ENCODE results near the gene SERPINA5. TPM values are rescaled to one million over a fixed set of nuclear protein-coding genes. Genes with fewer than 3 reads are reported as not detected.

The SERPINA5 gene, protein sequence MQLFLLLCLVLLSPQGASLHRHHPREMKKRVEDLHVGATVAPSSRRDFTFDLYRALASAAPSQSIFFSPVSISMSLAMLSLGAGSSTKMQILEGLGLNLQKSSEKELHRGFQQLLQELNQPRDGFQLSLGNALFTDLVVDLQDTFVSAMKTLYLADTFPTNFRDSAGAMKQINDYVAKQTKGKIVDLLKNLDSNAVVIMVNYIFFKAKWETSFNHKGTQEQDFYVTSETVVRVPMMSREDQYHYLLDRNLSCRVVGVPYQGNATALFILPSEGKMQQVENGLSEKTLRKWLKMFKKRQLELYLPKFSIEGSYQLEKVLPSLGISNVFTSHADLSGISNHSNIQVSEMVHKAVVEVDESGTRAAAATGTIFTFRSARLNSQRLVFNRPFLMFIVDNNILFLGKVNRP
- total RNA-seq, result 0.63 TPM
- 5.1 TPM for polyA plus RNA-seq

DNA sequence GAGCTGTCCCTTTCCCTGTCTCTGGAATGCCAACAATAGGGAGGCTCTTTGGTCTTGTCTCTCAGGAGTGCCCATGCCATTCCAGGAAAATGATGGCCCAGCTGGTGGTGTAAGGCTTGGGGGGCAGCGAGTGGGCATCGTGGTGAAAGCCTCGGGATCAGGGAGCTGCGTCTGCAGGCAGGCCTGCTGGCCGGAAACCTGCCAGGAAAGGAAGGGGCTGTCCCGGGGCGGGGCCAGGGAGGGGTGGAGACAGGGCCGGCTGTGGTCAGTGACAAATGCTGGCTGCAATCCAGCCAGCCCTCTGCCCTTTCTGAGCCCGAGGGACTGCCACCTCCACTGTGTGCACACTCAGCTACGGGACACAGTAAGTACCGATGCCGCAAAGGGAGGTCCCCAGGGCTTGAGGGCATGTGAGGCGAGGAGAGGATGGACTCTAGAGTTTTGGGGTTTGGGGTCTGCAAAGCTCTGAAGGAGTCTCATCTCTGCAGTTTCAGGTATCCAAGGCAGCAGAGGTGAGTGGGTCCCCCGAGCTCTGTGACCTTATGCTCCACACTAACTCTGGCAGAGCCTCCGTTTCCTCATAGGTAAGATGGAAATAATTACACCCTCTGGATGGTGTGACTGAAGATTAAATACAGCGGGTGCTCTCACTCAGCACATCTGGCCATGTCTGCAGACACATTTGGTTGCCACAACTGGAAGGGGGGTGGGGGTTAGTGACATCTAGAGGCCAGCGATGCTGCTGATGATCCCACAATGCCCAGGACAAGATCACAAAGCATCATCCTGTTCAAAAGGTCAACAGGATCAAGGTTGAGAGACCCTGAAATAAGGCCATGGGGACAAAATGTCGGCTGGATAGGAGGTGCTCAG, at the start of gene SERPINA5:
SERPINA5 (plus strand) TSS at position 300 of the 873 bp plus-strand sequence. CDS start 5,937 bp downstream, outside the sequence.
- no peak within 1 kb of the TSS for H3K4me3 ChIP-seq (ENCODE audit: low read depth, low read length)
- 43% methylated on average over 18 of the region's 18 CpGs for WGBS
- no peaks in the 10 kb centered on the region for H3K36me3 ChIP-seq (ENCODE audit: insufficient read depth)
- H3K27ac ChIP-seq (ENCODE audit: low read depth), result no peak within 1 kb of the TSS
- DNase-seq (ENCODE audit: extremely low spot score), result no peak
- no peaks in the 10 kb centered on the region for H3K4me1 ChIP-seq (ENCODE audit: insufficient read depth)

DNA sequence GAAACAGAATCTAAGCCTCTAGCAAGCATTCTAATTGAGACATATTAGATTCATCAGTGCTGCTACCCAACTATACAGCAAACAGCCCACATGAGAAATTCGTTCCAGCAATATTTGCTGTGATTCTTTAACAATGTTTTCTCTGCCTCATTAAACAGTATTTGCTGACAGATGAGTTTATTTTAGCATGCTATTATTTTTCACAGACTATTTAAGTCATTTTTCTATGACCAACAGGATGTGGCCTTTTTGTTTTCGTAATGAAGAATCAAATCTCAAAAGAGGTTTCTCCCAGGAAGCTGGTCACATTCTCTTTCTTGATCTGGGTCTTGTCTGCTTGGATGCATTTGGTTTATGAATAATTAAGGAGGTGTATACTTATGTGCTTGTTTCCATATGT, 48.8 kb upstream of the SERPINA5 start:
- Histone ChIP-seq H3K4me1 (ENCODE audit: insufficient read depth) (no peaks in the 10 kb centered on the region), H3K4me3 (ENCODE audit: low read depth, low read length) (no peak overlapping the region), H3K36me3 (ENCODE audit: insufficient read depth) (no peaks in the 10 kb centered on the region), H3K27ac (ENCODE audit: low read depth) (no peak overlapping the region)
- WGBS, result 54% methylated on average over 2 of the region's 2 CpGs
- DNase-seq (ENCODE audit: extremely low spot score), result no peak

DNA sequence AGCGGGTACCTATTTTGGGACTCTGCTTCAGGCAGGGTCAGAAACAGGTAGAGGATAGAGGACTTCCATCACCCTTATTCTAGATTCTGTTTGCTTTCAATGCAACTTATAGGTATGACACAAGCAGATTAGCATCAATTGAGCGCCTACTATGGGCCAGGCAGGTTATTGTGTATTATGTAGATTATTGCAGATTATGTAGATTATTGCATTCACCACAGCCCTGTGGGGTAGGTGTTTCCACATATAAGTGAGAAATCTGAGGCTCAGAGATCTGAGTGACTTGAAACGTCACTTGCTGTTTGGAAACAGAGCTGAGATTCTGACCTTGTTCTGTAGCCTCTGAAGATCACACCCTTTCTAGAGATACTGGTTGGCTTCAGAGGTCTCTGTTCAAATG, 45.7 kb upstream of the SERPINA5 start:
- Histone ChIP-seq H3K36me3 (ENCODE audit: insufficient read depth) (no peaks in the 10 kb centered on the region), H3K27ac (ENCODE audit: low read depth) (no peak overlapping the region), H3K4me1 (ENCODE audit: insufficient read depth) (no peaks in the 10 kb centered on the region), H3K4me3 (ENCODE audit: low read depth, low read length) (no peak overlapping the region)
- no peak for DNase-seq (ENCODE audit: extremely low spot score)
- 64% methylated on average over 3 of the region's 3 CpGs for WGBS

DNA sequence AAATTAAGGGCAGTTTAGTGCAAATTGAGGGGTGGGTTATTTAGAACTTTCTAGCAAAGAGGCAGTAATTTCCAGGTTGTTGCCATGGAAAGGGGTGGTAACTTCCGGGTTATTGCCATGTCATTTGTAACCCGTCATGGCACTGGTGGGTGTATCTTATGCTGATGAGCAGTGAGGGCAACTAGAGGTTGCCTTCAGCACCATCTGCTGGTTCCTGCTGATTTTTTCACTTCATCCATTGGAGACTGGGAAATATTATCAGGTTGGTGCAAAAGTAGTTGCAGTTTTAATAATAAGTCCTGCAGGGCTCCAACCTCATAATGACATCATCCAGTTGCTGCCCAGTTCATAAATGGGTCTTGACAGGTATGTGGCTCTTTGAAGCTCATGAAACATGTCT, 44.4 kb upstream of the SERPINA5 start:
- WGBS, result 35% methylated on average over 2 of the region's 2 CpGs
- H3K4me3 ChIP-seq (ENCODE audit: low read depth, low read length), result no peak overlapping the region
- no peak for DNase-seq (ENCODE audit: extremely low spot score)
- no peaks in the 10 kb centered on the region for H3K4me1 ChIP-seq (ENCODE audit: insufficient read depth)
- H3K27ac ChIP-seq (ENCODE audit: low read depth), result no peak overlapping the region
- no peaks in the 10 kb centered on the region for H3K36me3 ChIP-seq (ENCODE audit: insufficient read depth)

DNA sequence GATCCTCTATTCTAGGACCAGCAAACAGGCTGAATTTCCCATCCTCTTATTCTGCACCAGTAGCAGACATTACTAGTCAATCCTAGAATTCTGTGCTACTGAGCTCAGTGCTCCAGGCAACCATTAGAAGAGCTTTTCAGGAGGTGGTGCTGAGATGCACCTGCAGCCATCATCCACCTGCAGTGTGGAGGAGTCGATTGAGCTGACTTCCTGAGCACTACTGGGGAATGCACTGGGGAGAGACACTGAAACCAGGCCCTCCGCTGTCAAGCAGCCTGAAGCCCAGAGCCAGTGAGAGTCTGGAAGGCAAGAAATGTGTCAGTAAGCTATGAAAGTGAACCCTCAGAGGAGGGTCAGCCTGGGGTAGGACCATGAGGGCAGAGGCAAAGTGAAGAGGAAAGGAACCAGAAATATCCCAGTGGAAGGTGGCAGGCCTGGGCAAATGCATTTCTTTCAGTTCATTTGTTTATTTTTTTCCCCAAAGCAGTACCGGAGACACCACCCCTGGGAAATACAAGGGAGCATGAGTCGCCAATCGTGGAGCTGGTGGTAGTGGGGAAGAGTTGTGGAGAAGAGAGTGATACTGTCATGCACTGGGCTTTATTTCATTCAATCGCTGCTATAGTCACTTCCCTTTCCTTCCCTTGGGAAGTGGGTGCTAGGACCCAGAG, 43.0 kb upstream of the SERPINA5 start:
- H3K27ac ChIP-seq (ENCODE audit: low read depth), result no peak overlapping the region
- H3K36me3 ChIP-seq (ENCODE audit: insufficient read depth), result no peaks in the 10 kb centered on the region
- no peaks in the 10 kb centered on the region for H3K4me1 ChIP-seq (ENCODE audit: insufficient read depth)
- no peak for DNase-seq (ENCODE audit: extremely low spot score)
- WGBS, result 85% methylated on average over 6 of the region's 6 CpGs
- no peak overlapping the region for H3K4me3 ChIP-seq (ENCODE audit: low read depth, low read length)

DNA sequence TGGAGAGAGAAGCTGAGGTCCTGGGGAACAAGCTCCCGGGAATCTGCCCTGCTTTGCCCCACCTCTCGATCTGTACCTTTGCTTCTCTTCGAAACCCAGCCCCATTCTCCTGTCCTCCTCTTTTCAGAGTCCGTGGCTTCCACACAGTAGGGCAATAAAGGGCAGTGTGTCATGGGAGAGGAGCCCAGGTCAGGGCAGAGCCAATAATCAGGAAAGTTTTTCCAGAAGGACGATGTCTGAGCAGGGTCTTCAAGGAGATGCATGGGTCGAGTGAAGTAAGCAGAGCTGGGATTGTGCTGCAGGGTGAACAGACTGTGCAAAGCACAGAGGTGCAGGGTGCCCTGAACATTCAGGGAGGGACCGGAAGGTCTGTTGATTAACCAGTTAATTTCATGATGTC, 42.0 kb upstream of the SERPINA5 start:
- 73% methylated on average over 7 of the region's 7 CpGs for WGBS
- DNase-seq (ENCODE audit: extremely low spot score), result no peak

DNA sequence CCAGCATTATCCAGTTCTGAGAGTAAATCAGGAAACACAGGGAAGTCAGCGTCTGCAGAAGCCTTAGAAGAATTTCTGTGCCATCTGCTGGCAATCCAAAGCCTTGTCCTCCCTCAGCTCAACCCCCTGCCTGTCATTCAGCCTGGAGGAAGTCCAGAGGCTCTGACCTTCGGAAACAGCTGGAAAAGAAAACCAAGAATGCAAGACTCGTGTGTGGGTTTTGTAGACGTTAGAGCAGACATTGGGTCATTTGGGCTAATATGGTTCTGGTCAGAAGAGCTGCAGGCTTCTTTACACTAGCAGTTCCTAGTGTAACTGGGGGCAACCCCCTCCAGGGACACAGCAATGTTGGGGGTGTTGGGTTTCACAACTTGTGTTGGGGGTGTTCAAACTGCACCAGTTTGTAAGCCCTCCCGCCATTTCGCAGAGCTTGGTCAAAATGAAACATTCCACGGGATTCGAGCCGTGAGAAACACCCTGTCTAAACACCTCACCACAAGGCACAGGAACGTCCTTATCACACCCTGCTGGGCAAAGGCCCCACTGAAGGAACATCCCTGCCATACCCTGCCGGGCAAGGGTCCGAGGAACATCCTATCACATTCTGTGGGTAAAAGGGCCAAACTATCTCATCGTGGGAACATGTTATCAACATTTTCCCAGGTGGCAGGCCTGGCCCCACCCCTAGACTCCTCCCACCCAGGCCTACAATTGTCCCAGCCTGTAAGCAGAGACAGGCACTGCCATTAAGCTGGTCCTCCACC, 41.0 kb upstream of the SERPINA5 start:
- Histone ChIP-seq H3K4me3 (ENCODE audit: low read depth, low read length) (no peak overlapping the region), H3K27ac (ENCODE audit: low read depth) (no peak overlapping the region), H3K4me1 (ENCODE audit: insufficient read depth) (no peaks in the 10 kb centered on the region), H3K36me3 (ENCODE audit: insufficient read depth) (no peaks in the 10 kb centered on the region)
- no peak for DNase-seq (ENCODE audit: extremely low spot score)
- WGBS, result 36% methylated on average over 13 of the region's 13 CpGs

More for the DNA sequence above, 42.0 kb upstream of the SERPINA5 start:
- Histone ChIP-seq H3K27ac (ENCODE audit: low read depth) (no peak overlapping the region), H3K4me1 (ENCODE audit: insufficient read depth) (no peaks in the 10 kb centered on the region), H3K4me3 (ENCODE audit: low read depth, low read length) (no peak overlapping the region), H3K36me3 (ENCODE audit: insufficient read depth) (no peaks in the 10 kb centered on the region)

DNA sequence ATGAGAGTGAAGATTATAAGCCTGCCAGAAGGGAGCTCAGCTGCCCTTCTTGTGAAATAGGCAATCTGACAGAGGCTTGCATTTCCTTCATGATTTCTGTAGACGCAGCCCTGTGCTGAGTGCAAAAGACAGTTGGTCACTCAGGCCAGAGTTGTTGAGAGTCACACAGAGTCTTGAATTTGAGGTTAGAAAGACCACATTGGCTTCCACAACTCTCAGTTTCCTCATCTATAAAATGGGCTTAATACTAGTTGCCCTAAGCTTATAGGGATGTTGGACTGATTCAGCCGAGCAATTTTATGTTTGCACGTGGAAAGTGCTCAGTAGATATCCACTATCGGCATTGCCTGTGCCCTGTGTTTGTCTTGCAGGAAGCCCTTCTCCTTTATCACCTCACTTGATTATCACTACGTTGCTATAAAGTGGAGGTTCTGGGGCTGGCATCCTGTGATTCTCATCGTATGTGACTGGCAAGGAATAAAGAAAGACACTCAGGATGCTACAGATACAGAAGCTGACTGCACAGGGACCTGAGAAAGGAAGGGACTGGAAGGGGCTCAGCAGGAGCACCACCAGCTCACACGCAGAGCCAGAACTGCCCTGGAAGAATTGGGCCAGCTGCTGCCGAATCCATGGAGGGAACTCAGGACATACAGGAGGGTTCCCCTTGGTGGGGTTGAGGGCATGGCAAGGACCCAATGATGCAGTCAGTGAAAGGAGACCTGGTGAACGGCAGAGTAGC, 39.8 kb upstream of the SERPINA5 start:
- no peaks in the 10 kb centered on the region for H3K4me1 ChIP-seq (ENCODE audit: insufficient read depth)
- H3K27ac ChIP-seq (ENCODE audit: low read depth), result no peak overlapping the region
- no peaks in the 10 kb centered on the region for H3K36me3 ChIP-seq (ENCODE audit: insufficient read depth)
- DNase-seq (ENCODE audit: extremely low spot score), result no peak
- H3K4me3 ChIP-seq (ENCODE audit: low read depth, low read length), result no peak overlapping the region
- WGBS, result 73% methylated on average over 9 of the region's 9 CpGs

DNA sequence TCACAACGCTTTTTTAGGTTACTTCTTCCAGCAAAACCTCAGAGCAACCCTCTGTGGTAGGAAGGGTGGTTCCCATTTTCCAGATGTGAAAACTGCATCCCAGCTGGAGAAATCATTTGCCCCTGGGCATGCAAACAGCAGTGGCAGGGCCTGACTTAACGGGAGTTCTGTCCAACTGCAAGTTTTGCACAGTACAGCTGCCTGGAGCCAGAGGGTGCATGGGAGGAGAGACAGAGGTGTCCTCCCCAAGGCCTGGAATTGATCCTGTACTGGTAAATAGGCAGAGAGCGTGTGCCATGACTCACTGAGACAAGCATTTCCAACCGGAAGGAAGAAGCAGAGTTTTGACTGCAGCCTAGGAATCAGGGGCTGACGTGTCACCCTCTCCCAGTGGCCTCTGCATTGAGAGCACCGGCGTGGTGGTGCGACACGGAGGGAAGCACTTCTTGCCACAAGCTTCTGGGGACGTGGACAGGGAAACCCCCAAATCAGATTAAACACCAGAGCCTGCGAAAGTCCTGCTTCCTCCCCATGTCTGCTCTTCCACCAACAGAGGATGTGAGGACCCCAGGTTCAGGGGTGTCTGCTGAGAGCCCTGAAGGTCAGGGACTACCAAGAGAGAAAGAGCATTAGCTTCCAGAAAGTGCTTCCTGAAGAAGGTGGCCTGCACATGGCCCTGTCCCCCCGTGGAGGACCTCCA, 39.0 kb upstream of the SERPINA5 start:
- 79% methylated on average over 12 of the region's 12 CpGs for WGBS
- DNase-seq (ENCODE audit: extremely low spot score), result no peak
- Histone ChIP-seq H3K4me3 (ENCODE audit: low read depth, low read length) (no peak overlapping the region), H3K4me1 (ENCODE audit: insufficient read depth) (no peaks in the 10 kb centered on the region), H3K36me3 (ENCODE audit: insufficient read depth) (no peaks in the 10 kb centered on the region), H3K27ac (ENCODE audit: low read depth) (no peak overlapping the region)

DNA sequence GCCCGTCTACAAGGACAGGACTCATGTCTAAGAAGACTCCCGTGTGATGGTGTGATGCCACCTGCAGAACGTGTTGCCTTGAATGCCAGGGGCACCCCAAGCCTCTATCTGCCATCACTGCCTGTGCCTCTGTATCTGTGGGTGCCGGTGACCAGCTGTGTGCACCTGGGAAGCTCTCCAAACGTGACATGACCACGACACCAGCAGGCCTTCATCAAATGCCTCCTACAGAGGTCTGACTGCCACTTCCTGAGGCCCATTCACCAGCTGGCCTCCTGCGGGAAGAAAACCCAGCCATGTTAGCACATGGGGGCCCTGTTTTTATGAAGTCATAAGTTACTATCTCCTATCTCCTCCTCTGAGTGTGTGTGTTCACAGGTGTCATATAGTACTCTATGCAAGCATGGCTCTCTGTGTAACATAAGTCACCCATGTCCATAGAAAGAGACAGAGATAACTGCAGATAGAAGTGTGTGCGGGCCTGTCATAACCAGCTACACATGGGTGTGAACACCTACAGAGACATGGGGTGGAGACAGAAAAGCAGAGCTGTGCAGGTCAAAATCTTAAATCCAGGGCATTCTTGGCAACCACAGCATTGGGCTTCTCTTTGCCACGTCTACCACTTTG, 38.3 kb upstream of the SERPINA5 start:
- DNase-seq (ENCODE audit: extremely low spot score), result no peak
- Histone ChIP-seq H3K4me1 (ENCODE audit: insufficient read depth) (no peaks in the 10 kb centered on the region), H3K36me3 (ENCODE audit: insufficient read depth) (no peaks in the 10 kb centered on the region), H3K27ac (ENCODE audit: low read depth) (no peak overlapping the region), H3K4me3 (ENCODE audit: low read depth, low read length) (no peak overlapping the region)
- 60% methylated on average over 9 of the region's 9 CpGs for WGBS

DNA sequence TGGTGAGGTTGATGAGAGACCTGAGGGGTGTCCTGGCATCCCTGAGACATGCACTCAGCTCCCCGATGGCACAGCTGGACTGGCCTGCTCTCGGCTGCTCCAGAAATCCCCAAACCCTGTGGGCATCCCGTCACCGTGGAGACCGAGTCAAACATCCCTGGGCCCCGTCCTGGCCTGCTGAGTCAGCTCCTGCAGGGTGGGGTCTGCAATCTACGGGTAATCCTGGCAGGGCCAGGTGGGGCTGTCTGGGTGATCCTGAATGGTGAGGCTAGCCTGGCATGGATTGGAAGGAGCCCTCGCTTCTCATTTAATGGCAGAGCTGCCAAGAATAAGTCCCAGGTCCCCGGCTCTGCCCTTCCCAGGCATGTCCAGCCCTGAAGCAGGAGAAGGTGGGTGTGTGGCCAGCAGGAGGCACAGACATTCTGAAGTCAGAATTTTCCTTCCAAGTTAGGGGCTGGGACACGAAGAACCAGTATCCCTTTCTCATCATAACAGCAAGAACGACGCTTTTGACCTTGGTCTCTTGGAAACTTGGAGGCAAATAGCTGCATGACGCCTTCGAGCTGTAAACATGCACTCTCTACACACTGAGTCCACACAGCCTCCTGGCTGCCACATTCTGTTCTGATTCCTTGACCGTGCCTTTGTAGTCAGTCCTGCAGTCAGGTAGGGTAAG, 37.6 kb upstream of the SERPINA5 start:
- WGBS, result 62% methylated on average over 15 of the region's 15 CpGs
- no peak overlapping the region for H3K4me3 ChIP-seq (ENCODE audit: low read depth, low read length)
- H3K4me1 ChIP-seq (ENCODE audit: insufficient read depth), result no peaks in the 10 kb centered on the region
- no peak for DNase-seq (ENCODE audit: extremely low spot score)
- no peaks in the 10 kb centered on the region for H3K36me3 ChIP-seq (ENCODE audit: insufficient read depth)
- no peak overlapping the region for H3K27ac ChIP-seq (ENCODE audit: low read depth)

Data from urinary bladder (tissue), 4 donors.